ENCODE results near the gene CFAP97D1.

CFAP97D1 gene

DNA sequence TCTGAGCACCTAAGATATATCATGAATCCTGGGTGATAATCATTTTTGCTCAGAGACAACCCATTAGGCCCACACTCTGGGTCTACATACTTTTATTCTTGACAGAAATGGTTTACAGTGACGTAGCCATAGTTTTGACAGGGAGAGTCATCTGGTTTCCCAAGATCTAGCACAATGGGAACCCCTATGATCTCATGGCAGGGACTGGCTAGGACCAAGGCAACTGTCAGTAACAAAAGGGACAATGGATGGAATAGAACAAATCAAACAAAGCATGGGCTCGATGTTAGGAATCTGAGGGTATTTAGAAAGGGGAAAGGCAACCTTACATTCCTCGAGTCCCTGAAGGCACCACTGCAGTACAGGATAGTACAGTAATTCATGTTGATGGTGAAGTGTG lies 20.5 kb downstream of the CFAP97D1 start:
- DNase-seq: no peak

DNA sequence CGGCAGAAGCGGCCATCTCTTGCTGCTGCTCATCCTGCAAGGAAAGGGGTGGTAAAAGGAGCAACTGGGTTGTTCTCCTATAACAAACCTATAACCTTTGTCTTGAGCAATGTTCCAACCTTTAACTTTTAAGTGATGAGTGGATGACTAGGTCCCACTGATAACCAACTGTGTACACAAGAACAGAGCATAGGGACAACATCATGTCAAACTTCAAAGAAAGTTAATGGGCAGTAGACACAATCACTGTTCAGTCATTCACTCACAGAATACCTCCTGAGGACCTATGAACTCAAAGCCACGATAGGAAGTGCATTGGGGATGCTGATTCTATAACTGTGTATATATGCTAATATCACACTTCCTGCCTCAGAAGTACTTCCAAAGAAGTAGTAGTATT lies 21.6 kb downstream of the CFAP97D1 start:
- no peak for DNase-seq

DNA sequence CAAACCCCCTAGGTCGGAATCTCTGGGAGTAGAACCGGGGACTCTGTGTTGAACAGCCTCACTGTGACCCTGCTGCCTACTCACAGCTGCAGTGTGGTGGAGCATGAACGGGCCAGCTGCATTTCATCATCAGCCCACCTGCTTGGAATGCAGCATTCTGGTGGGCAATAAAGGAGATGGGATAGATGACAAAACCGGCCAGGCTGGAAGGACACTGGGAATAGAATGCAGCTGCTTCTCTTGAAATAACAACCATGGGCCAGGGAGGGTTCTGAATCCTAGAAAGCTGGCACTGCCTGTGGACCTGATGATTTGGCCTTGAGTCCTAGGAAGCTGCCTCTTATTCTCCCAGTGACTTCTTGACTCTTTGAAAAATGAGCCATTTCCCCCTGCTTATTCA lies 23.5 kb downstream of the CFAP97D1 start:
- DNase-seq: no peak

GRCh38 chr17:43805117-43805516 lies 24.9 kb downstream of the CFAP97D1 start:
- no peak for DNase-seq

- no peak for DNase-seq
Measured at GRCh38 chr17:43808076-43808475, 27.8 kb downstream of the CFAP97D1 start.

- no peak for DNase-seq
Measured at GRCh38 chr17:43809121-43809520, 28.9 kb downstream of the CFAP97D1 start.

DNA sequence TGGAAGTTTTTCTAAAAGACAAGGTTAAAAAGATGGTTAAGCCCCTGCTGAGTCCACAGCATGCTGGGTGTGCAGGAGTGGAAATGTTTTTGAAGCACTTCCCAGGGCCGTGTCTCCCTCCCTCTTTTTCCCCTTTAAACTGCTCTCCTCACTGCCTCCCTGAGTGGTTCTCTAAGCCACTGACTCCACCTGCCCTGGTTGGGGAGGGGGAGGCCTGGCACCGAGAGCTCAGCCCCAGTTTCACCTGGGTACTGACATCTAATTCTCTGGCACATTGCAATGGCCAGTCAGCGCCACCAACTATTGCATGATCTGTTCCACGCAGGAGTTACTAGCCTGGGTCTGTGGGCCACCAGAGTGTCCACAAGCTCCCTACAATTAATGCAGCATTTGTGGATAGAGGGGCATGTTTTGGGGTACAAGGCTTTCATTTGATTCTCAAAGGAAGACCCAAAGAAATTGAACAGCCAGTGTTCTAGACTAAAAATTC lies 30.0 kb downstream of the CFAP97D1 start:
- DNase-seq: no peak

- no peak for DNase-seq
Measured at GRCh38 chr17:43810823-43811222, 30.6 kb downstream of the CFAP97D1 start.

- no peak for DNase-seq
Measured at GRCh38 chr17:43812396-43813265, 32.4 kb downstream of the CFAP97D1 start.

DNA sequence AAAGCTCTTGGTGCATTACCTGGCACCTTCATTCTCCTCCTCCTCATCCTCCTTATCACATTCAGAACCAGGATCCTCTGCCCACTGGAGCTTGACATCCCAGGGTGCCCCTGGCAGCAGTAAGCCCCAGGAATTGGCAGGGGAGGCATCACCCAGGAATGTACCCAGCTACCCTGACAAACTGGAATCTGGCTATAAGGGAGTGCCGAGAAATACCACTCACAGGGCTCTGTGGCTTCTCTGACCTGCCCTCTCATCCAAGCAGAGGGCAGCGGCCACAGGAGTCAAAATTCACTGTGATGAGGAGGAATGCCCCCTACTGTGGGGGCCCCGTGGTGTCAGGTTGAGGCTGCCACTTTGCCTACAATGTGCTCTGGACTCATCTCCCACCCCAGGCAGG lies 33.2 kb downstream of the CFAP97D1 start:
- DNase-seq: no peak

GRCh38 chr17:43814026-43814425 lies 33.8 kb downstream of the CFAP97D1 start:
- no peak for DNase-seq

DNA sequence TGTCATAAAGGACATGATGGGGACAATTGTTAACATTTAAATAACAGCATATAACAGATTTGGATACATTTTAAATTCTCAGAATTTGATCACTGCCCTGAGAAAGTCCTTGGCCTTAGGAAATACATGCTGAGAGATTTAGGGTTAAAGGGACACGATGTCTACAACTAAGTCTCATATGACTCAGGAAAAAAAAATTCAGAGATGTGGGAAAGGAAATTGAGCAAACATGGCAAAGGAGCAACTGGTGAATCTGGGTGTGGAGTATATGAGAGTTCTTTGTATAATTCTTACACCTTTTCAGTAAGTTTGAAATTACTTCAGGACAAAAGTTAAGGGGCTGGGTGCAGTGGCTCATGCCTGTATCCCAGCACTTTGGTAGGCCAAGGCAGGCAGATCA lies 34.5 kb downstream of the CFAP97D1 start:
- DNase-seq: no peak

- no peak for DNase-seq
Measured at GRCh38 chr17:43816336-43817320, 36.4 kb downstream of the CFAP97D1 start.

GRCh38 chr17:43817826-43818225 lies 37.6 kb downstream of the CFAP97D1 start:
- DNase-seq: no peak

- no peak for DNase-seq
Measured at GRCh38 chr17:43818966-43819365, 38.7 kb downstream of the CFAP97D1 start.

DNA sequence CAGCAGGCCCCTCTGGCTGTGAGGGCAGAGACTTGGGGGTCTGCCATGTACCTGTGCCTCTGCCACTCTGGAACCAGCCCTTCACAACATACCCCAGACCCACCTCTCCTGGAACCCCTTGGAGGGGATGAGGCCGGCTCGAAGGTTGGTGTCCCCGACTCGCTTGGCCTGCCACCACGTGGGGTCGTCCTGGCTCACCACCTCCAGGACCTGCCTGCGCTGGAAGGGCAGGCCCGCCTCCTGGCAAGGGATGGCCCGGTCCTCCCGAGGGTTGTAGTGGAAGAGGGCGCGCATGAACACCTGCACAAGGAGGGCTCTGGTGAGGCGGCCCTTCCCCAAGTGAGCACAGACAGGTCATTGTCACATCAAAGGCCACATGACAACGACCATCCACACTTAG lies 40.5 kb downstream of the CFAP97D1 start:
- no peak for DNase-seq

- no peak for DNase-seq
Measured at GRCh38 chr17:43822570-43823190, 42.4 kb downstream of the CFAP97D1 start.

DNA sequence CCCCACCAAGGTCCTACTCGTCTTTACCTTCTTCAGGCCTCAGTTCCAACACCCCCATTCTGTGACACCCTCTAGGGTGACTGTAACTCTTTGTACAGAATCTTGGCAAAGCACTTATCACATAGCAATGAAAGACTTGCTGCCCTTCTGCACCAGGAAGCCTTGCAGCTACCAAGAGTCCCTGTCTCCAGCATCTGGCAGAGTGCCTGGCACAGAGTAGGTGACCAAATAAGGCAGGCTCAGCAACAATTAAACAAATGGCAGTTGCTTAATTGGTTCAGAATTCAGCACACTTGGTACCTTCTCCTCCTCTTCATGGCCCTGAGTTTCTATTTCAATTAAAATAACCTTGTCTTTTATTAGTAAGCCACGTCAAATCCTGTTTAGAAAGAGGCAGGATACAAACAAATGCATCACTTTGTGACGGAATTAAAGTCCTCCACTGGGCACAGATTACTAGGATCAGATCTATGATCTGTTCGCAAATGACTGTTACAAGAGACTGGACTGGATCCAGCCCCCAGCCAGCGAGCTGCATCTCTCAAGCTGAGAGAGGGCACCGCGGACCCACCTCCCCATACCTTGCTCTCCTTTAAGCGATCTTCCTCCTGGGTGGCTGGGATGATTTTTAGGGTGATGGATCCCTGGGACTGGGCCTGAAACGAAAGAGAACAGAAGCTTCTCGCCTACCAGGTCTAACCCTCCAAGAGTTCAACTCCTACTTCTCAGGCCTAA lies 43.3 kb downstream of the CFAP97D1 start:
- no peak for DNase-seq

GRCh38 chr17:43825567-43825966 lies 45.3 kb downstream of the CFAP97D1 start:
- no peak for DNase-seq

GRCh38 chr17:43826206-43826605 lies 46.0 kb downstream of the CFAP97D1 start:
- no peak for DNase-seq

DNA sequence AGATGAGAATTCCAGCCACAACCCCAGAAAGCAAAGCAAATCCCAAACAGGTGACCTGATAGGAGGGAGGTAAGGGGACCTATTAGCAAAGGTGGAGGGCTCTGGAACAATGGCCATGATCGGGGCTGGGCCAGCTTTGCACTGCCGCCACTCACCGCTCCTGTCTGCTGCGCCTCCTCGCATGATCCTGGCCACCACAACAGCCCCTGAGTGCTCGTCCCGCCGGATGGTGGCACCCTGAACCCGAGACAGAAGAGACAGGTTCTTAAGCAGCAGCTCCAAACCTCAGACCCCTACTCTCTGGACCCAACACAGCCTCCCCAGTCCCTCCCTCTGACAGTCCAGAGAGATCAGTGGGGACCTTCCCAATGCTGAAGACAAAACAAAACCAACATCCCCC lies 47.4 kb downstream of the CFAP97D1 start:
- no peak for DNase-seq

- DNase-seq: no peak
Measured at GRCh38 chr17:43829738-43830137, 49.5 kb downstream of the CFAP97D1 start.

Measured in Kasumi-1 (cell line).